Fibroblast of mammary gland (primary cell): ENCODE measurements around the gene HMCN1.

ENCODE experiments used
- DNase-seq: peaks from one replicate; pipeline ENCODE4 v3.0.0-alpha.2; 2010; ENCODE audit warnings: low read depth
- H3K4me3 ChIP-seq: 2 replicates; pipeline ENCODE4 v1.5.1; 2011; ENCODE audit warnings: low read depth, mild to moderate bottlenecking, low read length, moderate library complexity; ENCODE audit not compliant: control insufficient read depth
- CTCF ChIP-seq: conservative IDR thresholded peaks from 2 replicates; pipeline ENCODE4 v1.5.1; 2011; ENCODE audit warnings: low read depth, low read length, inconsistent platforms; ENCODE audit not compliant: control insufficient read depth, insufficient read depth

The HMCN1 gene

GRCh38 chr1:186093437-186093836, 359.2 kb downstream of the HMCN1 start:
- DNase-seq = peak; percentile 7
- TF ChIP-seq CTCF = no peak
- H3K4me3 ChIP-seq = no peak overlapping the region

- TF ChIP-seq CTCF = no peak
- H3K4me3 ChIP-seq = no peak overlapping the region
- peak; percentile 40 for DNase-seq
These were observed 360.0 kb downstream of the HMCN1 start for GRCh38 chr1:186094172-186094571.

GRCh38 chr1:186099336-186100104, 365.3 kb downstream of the HMCN1 start:
- TF ChIP-seq CTCF = no peak
- no peak overlapping the region for H3K4me3 ChIP-seq
- DNase-seq = no peak

GRCh38 chr1:186102107-186102506, 367.9 kb downstream of the HMCN1 start:
- no peak for DNase-seq
- no peak for TF ChIP-seq CTCF
- H3K4me3 ChIP-seq = no peak overlapping the region

- DNase-seq = peak; percentile 83
- TF ChIP-seq CTCF = no peak
- H3K4me3 ChIP-seq = no peak overlapping the region
These were observed 368.5 kb downstream of the HMCN1 start for GRCh38 chr1:186102547-186103148.

GRCh38 chr1:186104459-186104858, 370.3 kb downstream of the HMCN1 start:
- no peak for TF ChIP-seq CTCF
- no peak for DNase-seq
- no peak overlapping the region for H3K4me3 ChIP-seq
